GM19455 (cell line): ENCODE data around the gene ABCC4.

ENCODE experiments used
- ATAC-seq: cut with Tn5 transposase; IDR thresholded peaks from one replicate; pipeline ENCODE4 v1.9.1; 2021; ENCODE audit not compliant: unreplicated experiment

Gene ABCC4

DNA sequence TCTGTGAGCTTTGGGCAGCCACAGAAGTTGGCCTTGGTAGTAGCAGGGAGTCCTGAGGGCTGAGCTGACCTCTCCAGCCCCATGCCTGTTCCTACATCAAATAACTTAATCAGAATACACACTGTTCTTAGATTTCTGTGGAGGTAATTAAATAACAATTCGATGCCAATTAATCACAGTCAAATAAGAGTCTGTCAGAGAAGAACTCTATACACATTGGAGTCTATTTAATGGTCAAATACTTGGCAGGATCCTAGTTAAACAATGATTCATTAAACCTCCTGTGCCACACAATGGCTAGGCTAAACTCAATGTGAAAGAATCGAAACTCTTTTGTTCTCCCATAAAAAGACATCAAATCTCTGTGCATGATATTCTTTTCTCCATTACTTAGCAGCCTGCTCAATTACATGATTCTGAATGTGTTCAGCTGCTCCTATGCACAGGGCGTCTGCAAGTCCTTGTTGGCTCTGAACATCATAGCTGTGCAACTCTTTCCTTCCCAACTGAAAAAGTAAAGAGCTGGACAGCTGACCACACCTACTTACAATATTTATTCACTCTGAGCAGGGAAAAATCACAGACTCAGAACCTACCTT, 173.1 kb downstream of the ABCC4 start:
- ATAC-seq = no peak

DNA sequence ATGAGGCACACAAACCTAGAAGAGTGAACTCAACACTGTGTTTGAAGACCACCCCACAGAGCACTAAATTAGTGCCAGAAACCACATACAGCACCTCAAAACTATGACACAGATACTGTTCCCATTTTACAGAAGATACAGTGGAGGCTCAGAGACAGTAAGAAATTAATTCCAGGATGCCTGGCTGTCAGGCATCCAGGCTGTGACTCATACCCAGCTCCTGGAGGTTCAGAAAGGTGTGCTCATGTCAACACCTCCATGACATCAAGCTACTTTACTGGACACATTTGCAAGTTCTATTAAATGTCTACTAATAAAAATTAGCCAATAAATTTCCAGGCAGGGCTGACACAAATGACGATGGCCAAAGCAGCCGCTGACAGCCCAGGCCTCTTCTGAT, 176.3 kb downstream of the ABCC4 start:
- ATAC-seq = no peak

DNA sequence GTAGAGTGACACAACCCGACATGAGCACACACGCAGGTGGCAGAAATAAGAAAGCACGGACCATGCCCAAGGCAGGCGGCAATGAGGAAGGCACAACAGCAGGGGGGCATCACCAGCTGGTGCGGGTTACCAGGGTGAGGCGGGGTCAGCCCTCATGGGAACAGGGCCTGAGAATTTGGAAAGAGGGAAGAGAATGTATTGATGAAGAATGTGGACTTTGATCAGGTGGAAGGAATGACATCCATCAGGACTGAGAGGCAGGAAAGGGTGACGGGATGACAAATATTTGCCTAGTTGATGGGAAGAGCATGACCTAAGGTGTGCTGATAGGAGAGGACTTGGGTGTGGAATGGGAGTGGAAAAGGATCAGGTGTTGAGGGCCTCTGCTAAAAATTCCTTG, 177.5 kb downstream of the ABCC4 start:
- ATAC-seq = no peak

DNA sequence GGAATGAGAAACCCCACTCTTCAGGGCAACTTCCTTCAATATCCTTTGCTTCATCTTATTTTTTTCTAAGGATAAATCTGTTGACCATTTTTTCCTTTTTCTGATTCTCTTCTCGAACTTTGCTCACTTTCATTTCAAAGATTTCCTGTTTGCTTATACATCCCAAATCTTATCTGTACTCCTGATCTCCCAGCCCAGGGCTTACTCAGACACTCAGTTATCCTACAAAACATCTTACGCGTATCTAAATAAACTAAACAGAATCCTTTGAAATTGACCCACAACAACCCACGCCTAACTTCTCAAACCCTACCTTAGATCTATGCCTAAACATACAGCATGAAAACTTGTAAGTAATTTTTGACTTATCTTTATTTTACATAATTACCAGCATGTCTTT, 179.2 kb downstream of the ABCC4 start:
- no peak for ATAC-seq

DNA sequence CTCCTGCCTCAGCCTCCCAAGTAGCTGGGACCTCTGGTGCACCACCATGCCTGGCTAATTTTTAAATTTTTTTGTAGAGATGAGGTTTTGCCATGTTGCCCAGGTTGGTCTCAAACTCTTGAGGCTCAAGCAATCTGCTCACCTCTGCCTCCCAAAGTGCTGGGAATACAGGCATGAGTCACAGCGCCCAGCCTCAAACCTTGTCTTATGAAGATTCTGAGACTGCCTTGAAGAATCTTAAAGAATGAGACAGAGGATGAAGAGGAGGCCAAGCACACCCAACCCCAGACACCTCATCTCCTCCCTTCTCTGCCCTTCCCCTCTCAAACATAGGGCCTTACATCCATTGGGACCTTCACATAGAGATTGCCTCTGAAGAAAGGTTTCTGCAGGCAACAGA, 179.7 kb downstream of the ABCC4 start:
- no peak for ATAC-seq

DNA sequence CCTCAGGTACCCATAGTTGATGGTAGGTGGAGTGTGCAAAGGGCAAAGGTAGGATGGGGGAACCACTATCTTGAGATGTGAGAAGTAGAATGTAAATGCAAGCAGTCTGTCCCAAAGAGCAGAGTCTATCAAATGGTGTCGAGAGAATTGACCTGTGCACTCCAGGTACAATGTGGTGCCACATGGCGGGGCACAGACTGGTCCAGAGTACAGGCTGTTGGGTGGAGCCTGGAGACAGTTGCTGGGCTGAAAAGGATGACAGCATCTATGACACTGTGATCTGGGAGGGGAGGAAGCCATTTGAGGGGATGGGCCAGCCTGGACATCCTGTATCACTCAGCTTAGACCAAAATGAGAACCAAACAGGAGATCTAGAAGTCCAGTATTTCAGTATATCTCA, 180.6 kb downstream of the ABCC4 start:
- ATAC-seq = no peak

DNA sequence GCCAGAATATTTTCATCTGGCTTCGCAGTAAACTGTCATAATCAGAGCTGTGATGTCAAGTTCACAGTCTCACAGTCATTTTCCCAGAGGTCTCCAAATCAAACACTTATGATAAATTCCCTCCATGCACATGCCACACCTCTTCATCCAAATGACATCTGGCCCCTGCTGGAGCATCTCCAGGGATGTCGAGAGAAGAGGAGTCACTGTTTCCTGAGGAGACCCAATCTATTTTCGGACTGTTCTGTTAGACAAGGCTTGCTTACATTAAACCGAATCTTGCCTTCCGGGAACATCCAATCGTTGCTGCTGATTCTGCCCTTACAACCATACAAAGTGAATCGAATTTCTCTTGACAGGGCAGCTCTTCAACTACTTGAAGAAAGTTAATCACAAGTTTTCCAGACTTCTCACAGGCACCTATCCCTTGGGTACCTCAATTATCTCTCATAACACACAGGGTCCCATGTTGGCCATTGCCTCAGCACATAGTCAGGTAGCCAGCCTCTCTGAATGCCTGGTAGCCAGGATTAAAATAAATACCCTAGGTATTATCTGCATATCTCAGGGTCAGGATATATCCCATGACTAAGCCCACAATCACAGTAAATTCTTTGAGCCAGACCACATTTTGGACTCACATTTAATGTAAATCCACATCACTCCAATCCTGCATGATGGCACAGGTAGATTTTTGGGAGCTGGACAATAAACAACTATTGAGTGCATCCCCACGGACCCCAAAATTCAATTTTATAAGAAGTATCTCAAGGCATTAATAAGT, 182.5 kb downstream of the ABCC4 start:
- ATAC-seq = no peak

GRCh38 chr13:95117092-95117491, 184.2 kb downstream of the ABCC4 start:
- no peak for ATAC-seq

DNA sequence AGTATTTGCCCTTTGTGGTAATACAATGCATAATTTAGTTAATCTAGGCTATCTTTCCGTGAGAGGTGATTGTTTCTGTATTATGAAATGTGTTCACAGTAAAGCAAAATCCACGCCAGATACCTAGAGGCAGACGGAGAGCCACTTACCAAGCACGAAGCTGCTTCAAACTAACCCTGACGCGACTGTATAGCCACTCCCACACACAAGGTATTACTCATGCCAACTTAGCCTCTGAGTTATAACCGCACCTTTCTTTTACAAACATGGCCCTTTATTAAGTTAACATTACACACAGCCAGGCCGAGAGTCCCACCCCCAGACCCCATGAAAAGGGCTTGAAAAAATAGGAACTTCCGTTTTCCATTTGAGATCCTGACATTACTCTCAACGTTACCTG, 185.7 kb downstream of the ABCC4 start:
- no peak for ATAC-seq

DNA sequence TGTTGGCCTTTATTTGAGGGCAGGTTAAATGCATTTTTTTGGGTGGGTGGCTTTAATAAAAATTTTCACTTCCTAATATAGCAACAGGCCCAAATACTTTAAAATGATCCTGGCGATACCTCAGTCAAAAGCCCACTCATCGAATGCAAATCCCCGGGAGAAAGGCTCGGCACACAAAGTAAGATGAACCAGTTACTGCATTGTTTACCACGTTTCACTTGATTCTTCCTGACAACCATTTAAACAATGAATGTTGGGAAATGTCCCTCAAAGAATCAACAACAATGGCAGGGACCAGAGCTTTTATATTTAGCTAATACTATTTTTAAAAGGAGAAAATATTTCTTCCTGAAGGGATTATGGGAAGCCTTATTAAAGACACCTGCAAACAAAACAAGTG, 187.7 kb downstream of the ABCC4 start:
- ATAC-seq = no peak

DNA sequence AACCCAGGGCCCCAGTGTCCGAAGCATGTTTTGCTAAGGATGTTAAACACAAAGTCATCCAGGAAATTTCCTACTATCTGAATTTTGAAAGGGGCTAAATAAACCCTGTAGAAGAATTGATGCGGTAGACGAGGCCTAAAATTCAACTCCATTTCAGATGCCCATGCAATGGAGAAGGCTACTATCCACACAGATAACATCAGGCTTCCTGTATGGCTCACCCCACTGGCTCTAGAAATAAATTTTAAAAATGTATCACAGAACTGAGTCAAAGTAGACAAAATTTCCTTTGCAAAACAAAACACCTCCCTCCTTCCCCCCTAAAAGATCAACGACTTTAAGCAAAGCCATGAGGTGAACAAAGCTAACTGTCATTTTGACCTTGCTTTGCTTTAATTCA, 188.4 kb downstream of the ABCC4 start:
- ATAC-seq = no peak

- no peak for ATAC-seq
Measured at GRCh38 chr13:95111608-95112007, 189.6 kb downstream of the ABCC4 start.

GRCh38 chr13:95106562-95106961, 194.7 kb downstream of the ABCC4 start:
- ATAC-seq = no peak

- no peak for ATAC-seq
Measured at GRCh38 chr13:95100525-95101433, 200.5 kb downstream of the ABCC4 start.

DNA sequence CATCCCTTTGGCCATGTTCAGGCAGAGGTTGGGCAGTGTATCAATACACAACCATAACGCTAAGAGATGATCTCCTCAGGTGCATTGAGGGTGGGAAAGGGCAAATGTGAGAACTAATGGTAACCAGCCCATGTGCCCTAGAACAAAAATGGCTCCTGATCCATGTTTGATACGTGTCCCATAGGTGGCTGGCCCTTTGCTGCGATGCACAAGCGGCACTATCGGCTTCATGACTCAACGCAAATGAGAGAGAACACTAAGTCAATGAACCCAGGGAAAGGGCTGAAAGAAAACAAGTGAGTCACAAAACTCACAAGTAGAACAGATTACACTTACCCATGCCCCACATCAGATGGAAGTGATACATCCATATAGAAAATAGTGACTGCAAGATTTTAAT, 201.7 kb downstream of the ABCC4 start:
- no peak for ATAC-seq

DNA sequence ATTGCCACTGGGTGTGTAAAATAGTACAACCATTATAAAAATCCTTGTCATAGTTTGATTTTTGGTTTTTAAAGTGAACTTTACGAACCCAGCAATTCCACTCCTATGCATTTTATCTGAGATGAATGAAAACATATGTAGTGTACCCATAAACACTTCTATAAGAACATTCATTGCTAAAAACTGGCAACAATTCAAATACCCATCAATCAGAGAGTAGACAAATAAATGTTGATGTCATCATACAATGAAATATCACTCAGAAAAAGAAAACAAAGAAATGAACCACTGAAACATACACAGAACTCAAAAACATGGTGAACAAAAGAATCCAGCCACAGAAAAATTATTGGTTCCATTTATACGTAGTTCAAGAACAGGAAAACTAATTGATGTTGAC, 202.3 kb downstream of the ABCC4 start:
- no peak for ATAC-seq

DNA sequence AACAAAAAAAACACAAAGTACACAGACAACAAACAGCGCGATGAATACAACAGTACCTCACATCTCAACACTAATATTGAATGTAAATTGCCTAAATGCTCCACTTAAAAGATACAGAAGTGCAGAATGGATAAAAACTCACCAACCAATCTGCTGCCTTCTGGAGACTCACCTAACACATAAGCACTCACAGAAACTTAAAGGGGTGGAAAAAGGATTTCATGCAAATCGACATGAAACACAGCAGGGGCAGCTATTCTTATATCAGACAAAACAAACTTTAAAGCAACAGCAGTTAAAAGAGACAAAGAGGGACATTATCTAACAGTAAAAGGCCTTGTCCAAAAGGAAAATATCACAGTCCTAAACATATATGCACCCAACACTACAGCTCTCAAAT, 209.5 kb downstream of the ABCC4 start:
- ATAC-seq = no peak

DNA sequence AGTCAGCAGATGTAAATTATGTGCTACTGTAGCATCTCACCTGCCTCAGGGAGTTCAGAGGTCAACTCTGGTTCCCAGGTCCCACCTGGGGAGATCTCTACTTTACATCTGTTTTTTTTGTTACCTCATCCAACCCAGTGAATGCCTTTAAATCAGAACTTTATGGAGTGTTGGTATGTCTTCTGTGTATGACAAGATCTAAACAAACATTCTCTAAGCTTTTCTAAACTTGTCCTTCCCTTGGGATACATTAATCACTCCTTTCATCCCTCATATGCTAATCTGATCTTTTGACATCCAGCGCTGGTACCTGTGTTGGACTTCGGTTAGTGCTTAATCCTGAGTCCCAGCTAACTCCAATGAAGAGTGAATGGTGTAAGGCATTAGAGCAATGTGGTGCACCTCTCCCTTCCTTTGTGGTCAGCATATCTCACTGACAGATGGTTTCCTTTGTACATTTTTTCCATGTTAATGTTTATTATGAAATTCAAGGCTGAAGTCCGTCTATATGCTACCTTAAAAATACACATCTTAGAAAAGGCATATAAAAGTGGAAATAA, 213.4 kb downstream of the ABCC4 start:
- ATAC-seq = no peak

- no peak for ATAC-seq
Measured at GRCh38 chr13:95086761-95087160, 214.5 kb downstream of the ABCC4 start.

- ATAC-seq = no peak
Measured at GRCh38 chr13:95083758-95084157, 217.5 kb downstream of the ABCC4 start.

DNA sequence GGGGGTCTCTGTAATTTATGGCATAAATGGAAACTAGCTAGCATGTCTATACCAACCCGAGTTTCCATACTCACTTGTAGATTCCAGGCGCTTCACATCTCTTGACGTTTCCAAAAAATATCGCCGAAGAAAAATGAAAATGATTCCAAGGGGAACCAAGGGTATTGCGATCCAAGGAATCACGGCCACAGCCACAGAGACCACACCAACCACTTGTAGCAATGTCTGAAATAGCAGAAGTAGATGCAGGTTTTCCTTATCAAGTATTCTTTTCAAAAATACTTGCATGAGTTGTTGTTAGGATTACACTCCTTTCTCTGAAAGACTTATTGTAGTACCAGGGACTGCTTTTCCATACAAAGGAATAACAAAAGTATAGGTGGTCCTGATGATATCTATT, 218.2 kb downstream of the ABCC4 start:
- no peak for ATAC-seq

DNA sequence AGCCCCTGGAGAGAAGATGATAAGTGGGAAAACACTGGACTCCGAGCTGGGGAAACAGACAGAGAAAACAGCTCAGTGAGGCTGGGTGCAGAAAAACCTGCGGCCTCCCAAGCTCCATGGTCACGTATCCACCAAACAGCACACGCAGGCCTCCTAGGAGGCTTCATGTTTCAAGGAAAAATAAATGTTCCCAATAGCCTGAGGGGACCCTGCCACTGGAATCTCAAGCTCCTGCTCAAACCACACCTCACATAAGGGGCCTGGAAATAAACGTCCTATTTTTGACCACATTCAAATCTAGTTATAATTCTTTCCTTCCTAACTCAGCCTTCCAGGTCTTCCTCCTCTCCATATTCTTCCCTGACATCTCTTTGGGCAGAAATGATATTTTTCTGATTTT, 225.7 kb downstream of the ABCC4 start:
- no peak for ATAC-seq
